Activated T-cell treated with anti-CD3 and anti-CD28 coated beads for 4 hours (primary cell): ENCODE measurements around the gene POGLUT2.
A peak's percentile ranks its signal among the peaks of the same experiment; 100 is the strongest.

Source experiments
- DNase-seq: peaks from one replicate; pipeline ENCODE4 v3.0.0-alpha.2; 2020

The POGLUT2 gene

DNA sequence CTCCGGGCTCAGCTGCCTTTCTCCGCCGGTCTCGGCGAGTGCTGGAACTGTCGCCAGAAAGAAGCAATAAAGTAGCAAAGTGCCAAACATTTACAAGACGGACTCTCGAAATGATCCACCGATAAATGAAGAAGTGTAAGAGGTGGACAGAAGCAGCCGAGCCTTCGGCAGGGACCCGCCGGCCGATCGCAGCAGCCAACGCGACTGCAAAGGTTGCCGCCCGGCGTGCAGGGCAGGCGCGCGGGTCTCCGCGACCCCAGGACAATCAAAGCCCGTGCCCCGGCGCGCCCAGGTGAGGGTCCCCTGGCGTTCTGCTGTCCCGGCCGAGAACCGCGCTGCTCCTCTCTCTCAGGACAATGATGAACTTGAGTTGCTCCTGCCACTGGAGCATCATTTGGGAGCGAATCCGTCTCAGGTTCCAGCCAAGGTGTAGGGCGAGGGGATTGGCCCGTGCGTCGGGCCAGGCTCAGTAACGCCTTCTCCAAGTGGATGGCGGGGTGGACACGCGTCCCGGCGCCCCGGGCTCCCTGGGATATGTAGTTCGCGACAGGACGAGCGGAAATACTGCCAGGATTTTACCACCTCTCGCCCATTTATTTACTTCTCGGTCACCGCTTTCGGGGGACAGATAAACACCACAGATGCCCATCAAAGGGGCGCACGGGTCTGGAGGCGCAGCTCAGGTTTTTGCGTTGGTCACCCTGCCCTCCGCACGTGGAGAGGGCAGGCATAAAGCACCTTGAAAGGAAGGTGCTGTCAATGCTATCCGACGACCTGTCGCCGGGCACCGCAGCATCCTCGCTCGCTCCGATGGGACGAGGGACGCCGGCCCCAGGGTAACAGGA lies at the start of gene POGLUT2, which contains the start of gene BIVM:
Gene POGLUT2 (minus strand): TSS at position 396 of the 845 bp plus-strand sequence. CDS start 306 bp downstream, at position 90.
Gene BIVM (plus strand): TSS at position 539 of the 845 bp plus-strand sequence. CDS start 8,149 bp downstream, outside the sequence.
- peak; percentile 38 for DNase-seq

- no peak for DNase-seq
Observed at GRCh38 chr13:102847272-102848234, 48.8 kb upstream of the POGLUT2 start.

- DNase-seq, result peak; percentile 20
Observed at GRCh38 chr13:102846261-102847015, 47.7 kb upstream of the POGLUT2 start.

DNA sequence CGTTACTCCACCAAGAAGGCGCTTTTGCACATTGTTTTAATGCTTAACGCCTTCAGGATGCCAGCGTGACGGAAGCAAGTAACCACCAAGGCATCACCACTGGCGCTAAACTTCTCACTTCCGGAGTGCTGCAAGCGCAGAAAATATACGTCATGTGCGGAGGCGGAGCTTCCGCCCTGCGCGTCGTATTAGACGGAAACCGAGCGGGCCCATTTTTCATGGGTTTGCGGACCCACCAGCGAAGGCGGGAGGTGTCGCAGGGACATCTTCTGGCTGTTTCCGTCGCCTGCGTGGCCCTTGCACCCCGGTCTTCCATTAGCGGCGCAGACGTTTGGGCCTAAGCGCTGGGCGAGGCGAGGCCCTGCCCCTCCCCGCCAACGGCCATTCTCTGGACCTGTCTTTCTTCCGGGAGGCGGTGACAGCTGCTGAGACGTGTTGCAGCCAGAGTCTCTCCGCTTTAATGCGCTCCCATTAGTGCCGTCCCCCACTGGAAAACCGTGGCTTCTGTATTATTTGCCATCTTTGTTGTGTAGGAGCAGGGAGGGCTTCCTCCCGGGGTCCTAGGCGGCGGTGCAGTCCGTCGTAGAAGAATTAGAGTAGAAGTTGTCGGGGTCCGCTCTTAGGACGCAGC lies 47.0 kb upstream of the POGLUT2 start, which contains the start of gene ERCC5:
Gene ERCC5 (plus strand): TSS at position 403 of the 631 bp plus-strand sequence. CDS start 235 bp downstream, outside the sequence.
- DNase-seq, result peak; percentile 96

GRCh38 chr13:102845289-102845629 lies 46.5 kb upstream of the POGLUT2 start:
- no peak for DNase-seq

DNA sequence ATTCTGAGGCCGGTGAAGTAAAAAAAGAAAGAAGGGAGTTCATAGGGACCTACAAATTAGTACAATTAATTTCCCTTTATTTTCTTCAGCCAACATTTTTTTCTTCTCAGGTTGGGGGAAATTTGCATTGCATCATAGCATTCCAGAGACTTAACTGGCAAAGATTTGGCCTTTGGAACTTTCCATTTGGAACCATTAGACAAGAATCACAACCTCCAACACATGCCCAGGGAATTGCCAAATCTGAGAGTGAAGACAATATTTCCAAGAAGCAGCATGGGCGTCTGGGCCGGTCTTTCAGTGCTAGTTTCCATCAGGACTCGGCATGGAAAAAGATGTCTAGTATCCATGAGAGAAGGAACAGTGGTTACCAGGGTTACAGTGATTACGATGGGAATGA lies 40.7 kb upstream of the POGLUT2 start:
- no peak for DNase-seq

GRCh38 chr13:102838982-102839381 lies 40.2 kb upstream of the POGLUT2 start:
- no peak for DNase-seq

DNA sequence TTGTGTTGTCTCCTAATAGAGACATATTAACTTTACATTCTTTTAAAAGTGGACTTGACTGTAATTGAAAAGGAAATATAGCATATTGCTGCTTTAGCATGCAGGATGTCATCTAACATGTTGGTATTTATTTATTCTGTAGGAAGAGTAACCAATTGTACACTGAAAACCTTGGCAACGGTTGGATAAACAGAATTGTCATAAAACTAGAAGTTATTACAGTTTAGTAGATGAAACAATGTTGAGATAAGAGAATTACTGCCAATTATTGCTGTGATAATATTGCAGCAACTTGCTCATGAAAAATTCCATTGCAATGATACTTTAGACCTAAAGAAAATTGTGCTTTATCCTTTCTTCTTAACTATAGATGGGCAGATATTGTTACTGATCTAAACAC lies 39.5 kb upstream of the POGLUT2 start:
- DNase-seq, result no peak

GRCh38 chr13:102836471-102836870 lies 37.7 kb upstream of the POGLUT2 start:
- DNase-seq, result no peak

DNA sequence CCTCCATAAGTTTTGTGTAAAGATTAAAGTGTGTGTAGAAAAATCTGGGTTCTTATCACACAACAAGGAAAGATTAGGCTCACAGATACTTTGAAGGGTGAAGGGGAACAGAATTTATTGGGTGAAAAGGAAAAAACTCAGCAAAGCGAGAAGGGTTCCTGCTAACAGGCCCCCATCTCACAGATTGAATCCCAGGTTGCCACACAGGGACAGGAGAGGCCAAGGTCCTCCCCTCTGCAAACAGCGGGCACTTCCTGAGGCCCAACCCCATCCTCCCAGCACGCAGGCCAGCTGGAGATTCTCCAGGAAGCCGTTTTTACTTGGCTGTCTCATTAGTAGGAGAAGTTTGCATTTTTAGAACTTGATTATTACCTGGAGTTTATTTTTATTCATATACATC lies 31.9 kb upstream of the POGLUT2 start:
- no peak for DNase-seq

- DNase-seq, result no peak
Observed at GRCh38 chr13:102825921-102826706, 27.3 kb upstream of the POGLUT2 start.

GRCh38 chr13:102825400-102825799 lies 26.6 kb upstream of the POGLUT2 start:
- DNase-seq, result no peak

GRCh38 chr13:102817907-102818306 lies 19.1 kb upstream of the POGLUT2 start:
- DNase-seq, result no peak

- no peak for DNase-seq
Observed at GRCh38 chr13:102817241-102817640, 18.5 kb upstream of the POGLUT2 start.

DNA sequence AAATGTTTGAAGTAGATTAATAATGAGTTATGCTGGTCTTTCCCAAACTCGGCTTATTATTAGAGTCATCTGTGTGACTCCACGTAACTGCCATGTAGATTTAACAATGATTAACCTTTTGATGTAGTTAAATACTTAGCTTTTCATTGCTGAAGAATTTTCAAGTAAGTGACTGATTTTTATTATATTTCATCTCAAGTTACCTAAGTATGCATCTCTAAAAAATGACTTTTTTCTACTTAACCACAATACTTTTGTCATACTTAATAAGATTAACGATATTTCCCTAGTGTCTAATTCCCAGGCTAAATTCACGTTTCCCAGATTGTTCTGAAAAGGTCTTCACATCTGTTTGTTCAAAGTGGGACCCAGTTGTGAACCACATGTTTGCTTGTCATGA lies 17.9 kb upstream of the POGLUT2 start:
- no peak for DNase-seq

- DNase-seq, result no peak
Observed at GRCh38 chr13:102815788-102816187, 17.0 kb upstream of the POGLUT2 start.

DNA sequence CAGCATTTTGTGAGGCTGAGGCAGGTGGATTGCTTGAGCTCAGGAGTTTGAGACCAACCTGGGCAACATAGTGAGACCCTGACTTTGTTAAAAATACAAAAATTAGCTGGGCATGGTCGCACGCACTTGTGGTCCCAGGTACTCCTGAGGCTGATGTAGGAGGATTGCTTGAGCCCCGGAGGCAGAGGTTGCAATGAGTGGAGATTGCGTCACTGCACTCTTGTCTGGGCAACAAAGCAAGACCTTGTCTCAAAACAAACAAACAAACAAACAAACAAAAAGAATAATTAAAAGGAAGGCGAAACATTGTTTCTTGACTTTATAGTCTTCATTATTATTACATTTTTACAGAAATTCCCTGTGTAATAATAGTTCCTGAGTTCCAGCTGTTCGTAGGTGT lies 16.0 kb upstream of the POGLUT2 start:
- DNase-seq, result no peak

DNA sequence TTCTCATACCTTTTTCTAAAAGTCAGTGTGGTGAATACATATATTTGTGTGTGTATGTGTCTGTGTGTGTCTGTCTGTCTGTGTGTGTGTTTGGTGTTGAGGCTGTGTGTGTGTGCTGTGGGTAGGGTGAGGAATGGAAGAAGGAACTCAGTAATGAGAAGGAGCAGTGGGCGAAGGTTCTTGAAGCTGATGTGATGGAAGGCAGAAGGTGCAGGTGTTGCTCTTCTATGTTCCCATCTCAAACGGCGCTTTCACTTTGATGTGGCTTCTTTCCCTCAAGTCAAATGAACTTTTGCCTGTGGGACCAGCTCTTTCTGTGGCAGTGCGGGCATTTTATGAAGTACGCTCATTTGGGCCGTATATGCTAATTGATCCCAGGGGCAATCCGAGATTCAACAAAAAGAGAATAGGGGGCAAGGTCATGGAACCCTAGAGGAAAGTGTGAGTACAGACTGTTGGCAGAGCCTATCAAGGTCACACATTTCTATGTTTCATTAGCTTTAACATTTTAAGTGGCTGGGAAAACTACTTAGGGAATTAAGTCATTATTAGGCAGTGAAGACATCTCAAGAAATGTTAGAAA lies 15.3 kb upstream of the POGLUT2 start:
- no peak for DNase-seq

GRCh38 chr13:102812611-102813287 lies 14.0 kb upstream of the POGLUT2 start:
- DNase-seq, result no peak

DNA sequence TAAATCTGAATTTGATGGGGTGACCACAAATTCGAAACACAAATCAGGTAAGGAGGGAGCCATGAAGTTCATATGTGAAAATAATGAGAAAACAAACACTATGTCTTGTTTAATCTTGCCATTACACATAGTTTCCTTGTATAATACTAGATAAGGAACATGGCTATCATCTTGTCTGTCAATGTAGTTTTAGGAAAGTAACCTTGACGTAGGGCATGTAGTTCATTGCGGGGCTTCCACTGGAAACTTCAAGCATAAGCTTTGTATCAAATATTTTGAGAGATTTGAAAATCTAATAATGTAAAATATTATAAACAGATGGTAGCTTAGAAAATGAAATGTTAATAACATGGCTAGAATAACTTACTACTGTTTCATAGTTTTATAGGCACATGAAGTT lies 8.9 kb upstream of the POGLUT2 start:
- no peak for DNase-seq
